ENCODE measurements around the gene OR51T1. TPM values are rescaled to one million over a fixed set of nuclear protein-coding genes. Genes with fewer than 3 reads are reported as not detected.

Gene OR51T1
- total RNA-seq, 4 donors from 2014 or later, result not detected

DNA sequence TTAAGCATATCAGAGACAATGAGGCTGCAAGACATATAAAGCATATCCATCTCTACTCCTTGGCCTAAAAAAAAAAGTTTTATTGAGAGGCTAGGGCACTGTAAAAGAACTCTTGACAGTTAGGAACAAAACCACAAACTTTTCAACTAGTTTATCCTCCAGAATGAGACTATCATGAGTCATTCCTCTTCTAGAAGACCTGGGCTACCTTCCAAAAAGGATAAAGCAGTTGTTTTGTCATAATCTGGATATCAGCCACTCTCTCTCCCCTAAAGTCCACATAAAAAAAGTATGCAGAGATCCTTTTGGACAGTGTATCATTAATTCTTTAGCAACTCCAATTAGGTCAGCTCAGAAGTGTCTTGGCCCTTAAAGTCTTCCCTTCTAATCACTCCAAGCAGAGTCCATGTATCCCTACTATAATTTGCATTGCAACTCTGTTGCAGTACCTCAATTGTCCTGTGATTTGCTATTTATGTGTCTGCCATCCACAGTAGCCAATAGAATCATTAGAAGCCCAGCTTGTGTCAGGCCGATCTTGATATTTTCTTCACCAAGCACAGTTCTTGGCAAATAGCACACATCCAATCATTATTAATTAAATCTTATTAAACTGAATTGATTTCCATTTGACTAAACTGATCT is 10.4 kb downstream of the OR51T1 start:
- Histone ChIP-seq H3K27me3 (no peaks in the 10 kb centered on the region), H3K27ac (no peak overlapping the region), H3K36me3 (no peaks in the 10 kb centered on the region), H3K4me3 (no peak overlapping the region), H3K4me1 (no peaks in the 10 kb centered on the region), H3K9me3 (no peaks in the 10 kb centered on the region)
- ATAC-seq (no peak), DNase-seq (no peak)
- in situ Hi-C loops (cut with MboI; ENCODE audit: low sequenced_read_pairs in 4 of 4), result no loop called here
- intact Hi-C loops (cut with DNase I; ENCODE audit: low total_unique reads), result no loop called here
- TF ChIP-seq CTCF (IDR thresholded peaks at IDR 0.05 in 4 of 5, conservative IDR thresholded peaks at IDR 0.05 in 1 of 5), result no peak
- TF ChIP-seq POLR2A (IDR thresholded peaks at IDR 0.05), result no peak

DNA sequence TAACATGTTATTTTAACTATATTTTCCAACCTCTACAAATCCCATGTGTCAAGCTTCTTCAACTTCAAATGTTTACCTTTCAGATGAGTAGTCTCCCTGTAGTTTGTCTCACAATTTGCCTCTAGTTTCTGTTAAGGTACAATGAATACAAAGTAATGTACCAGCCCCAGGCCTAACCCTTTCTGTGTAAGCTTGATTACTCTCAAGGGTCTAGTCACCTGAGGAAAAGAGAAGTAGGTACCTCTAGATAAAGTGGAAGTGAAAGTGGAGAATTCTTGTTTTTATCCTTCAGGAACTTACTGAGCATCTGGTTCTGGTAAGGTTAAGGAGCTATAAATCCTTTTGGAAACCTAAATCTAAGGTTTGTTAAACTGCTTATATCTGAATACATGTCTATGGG is 21.8 kb downstream of the OR51T1 start, which contains the start of gene OR51A7:
TSS of gene OR51A7 (plus strand) at position 300 of the 400 bp plus-strand sequence. CDS start 3,587 bp downstream, outside the sequence.
- Histone ChIP-seq H3K4me3 (no peak within 1 kb of the TSS), H3K36me3 (no peaks in the 10 kb centered on the region), H3K9me3 (no peaks in the 10 kb centered on the region), H3K27me3 (no peaks in the 10 kb centered on the region), H3K4me1 (no peaks in the 10 kb centered on the region), H3K27ac (no peak within 1 kb of the TSS)
- intact Hi-C loops (cut with DNase I; ENCODE audit: low total_unique reads), result no loop called here
- TF ChIP-seq CTCF (IDR thresholded peaks at IDR 0.05 in 4 of 5, conservative IDR thresholded peaks at IDR 0.05 in 1 of 5), result no peak
- TF ChIP-seq POLR2A (IDR thresholded peaks at IDR 0.05), result no peak
- ATAC-seq (no peak), DNase-seq (no peak)
- in situ Hi-C loops (cut with MboI; ENCODE audit: low sequenced_read_pairs in 4 of 4), result no loop called here

DNA sequence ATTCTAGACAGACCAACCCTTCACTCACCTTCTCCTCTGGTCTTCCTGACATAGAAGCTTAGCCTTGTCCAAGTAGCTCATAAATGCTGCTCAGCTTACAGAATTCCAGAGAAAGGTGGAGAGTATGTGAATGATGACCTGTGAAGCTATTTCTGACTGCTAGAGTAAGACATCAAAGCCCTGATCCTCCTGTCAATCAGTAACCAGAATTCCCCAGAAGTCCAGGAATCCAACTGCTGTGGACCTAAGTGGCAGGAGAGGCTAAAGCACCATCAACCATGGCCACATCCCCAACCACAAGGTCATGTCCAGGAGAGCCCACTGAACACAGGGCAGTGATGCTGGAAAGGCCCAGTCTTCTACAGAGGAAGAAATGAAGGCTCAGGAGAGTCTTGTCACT is 34.9 kb downstream of the OR51T1 start:
- H3K36me3 ChIP-seq, result no peaks in the 10 kb centered on the region
- in situ Hi-C loops (cut with MboI; ENCODE audit: low sequenced_read_pairs in 4 of 4) (no loop called here), intact Hi-C loops (cut with DNase I; ENCODE audit: low total_unique reads) (no loop called here)
- TF ChIP-seq CTCF (IDR thresholded peaks at IDR 0.05 in 4 of 5, conservative IDR thresholded peaks at IDR 0.05 in 1 of 5) (no peak), POLR2A (IDR thresholded peaks at IDR 0.05) (no peak)
- H3K27ac ChIP-seq, result no peak overlapping the region
- no peak overlapping the region for H3K4me3 ChIP-seq
- DNase-seq, result no peak
- H3K9me3 ChIP-seq, result no peaks in the 10 kb centered on the region
- no peak for ATAC-seq
- no peaks in the 10 kb centered on the region for H3K27me3 ChIP-seq
- H3K4me1 ChIP-seq, result no peaks in the 10 kb centered on the region

GRCh38 chr11:4919250-4919649 is 37.5 kb downstream of the OR51T1 start, which contains the start of gene OR51G2:
OR51G2 (minus strand) TSS chr11:4919350; CDS start chr11:4915663, 3,687 bp downstream.
- Histone ChIP-seq H3K27ac (no peak within 1 kb of the TSS), H3K9me3 (no peaks in the 10 kb centered on the region), H3K4me3 (no peak within 1 kb of the TSS), H3K4me1 (no peaks in the 10 kb centered on the region), H3K36me3 (no peaks in the 10 kb centered on the region), H3K27me3 (no peaks in the 10 kb centered on the region)
- DNase-seq (no peak), ATAC-seq (no peak)
- in situ Hi-C loops (cut with MboI; ENCODE audit: low sequenced_read_pairs in 4 of 4) (no loop called here), intact Hi-C loops (cut with DNase I; ENCODE audit: low total_unique reads) (no loop called here)
- TF ChIP-seq POLR2A (IDR thresholded peaks at IDR 0.05) (no peak), CTCF (IDR thresholded peaks at IDR 0.05 in 4 of 5, conservative IDR thresholded peaks at IDR 0.05 in 1 of 5) (no peak)

DNA sequence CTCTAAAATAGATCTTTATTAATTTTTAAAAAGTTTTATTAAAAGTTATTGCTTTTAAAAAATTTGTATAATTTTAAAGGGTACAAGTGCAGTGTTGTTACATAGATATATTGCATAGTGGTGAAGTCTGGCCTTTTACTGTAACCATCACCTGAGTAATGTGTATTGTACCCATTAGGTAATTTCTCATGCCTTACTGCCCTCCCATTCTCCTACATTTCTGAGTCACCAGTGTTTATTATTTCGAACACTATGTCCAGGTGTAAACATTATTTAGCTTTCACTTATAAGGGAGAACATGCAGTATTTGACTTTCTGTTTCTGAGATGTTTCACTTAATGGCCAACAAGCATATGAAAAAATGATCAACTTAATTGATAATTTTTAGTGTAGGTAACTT is 40.1 kb downstream of the OR51T1 start:
- H3K27me3 ChIP-seq, result no peaks in the 10 kb centered on the region
- H3K9me3 ChIP-seq, result no peaks in the 10 kb centered on the region
- no peaks in the 10 kb centered on the region for H3K36me3 ChIP-seq
- H3K27ac ChIP-seq, result no peak overlapping the region
- H3K4me3 ChIP-seq, result no peak overlapping the region
- intact Hi-C loops (cut with DNase I; ENCODE audit: low total_unique reads), result no loop called here
- in situ Hi-C loops (cut with MboI; ENCODE audit: low sequenced_read_pairs in 4 of 4), result no loop called here
- no peak for DNase-seq
- ATAC-seq, result no peak
- TF ChIP-seq CTCF (IDR thresholded peaks at IDR 0.05 in 4 of 5, conservative IDR thresholded peaks at IDR 0.05 in 1 of 5) (no peak), POLR2A (IDR thresholded peaks at IDR 0.05) (no peak)
- H3K4me1 ChIP-seq, result no peaks in the 10 kb centered on the region

Measured in gastrocnemius medialis (tissue), 4 donors.